WTC11 (cell line): ENCODE results near the gene ATF4. TPM values are rescaled to one million over a fixed set of nuclear protein-coding genes. Genes with fewer than 3 reads are reported as not detected.

ENCODE experiments used
- ATAC-seq: fragments of 200-7000 bp; cut with Tn5 transposase; 2 replicates; pipeline ENCODE4 v1.10.0; 2021; ENCODE audit warnings: mild to moderate bottlenecking, moderate library complexity
- CTCF ChIA-PET: fragments of 300-600 bp; sonication (Branson Sonifier 250); formaldehyde crosslinking; loops from one replicate; lab custom pipeline; 2021; ENCODE audit warnings: antibody characterized with exemption; lab: Charles Lee
- POLR2A ChIA-PET: fragments of 350-600 bp; sonication (Branson Sonifier 250); formaldehyde crosslinking; loops from one replicate; lab custom pipeline; 2021; ENCODE audit warnings: antibody characterized with exemption; lab: Charles Lee
- DNase-seq: peaks from one replicate; pipeline ENCODE4 v3.0.0; 2021; ENCODE audit warnings: low spot score
- H3K27ac Mint-ChIP-seq: 2 replicates; pipeline ENCODE4 v1.8.0; 2021; ENCODE audit warnings: mixed read lengths
- H3K27me3 Mint-ChIP-seq: 2 replicates; pipeline ENCODE4 v1.8.0; 2021; ENCODE audit warnings: low read depth, mild to moderate bottlenecking, moderate library complexity, mixed read lengths
- H3K36me3 Mint-ChIP-seq: 2 replicates; pipeline ENCODE4 v1.8.0; 2021; ENCODE audit warnings: mixed read lengths
- H3K4me1 Mint-ChIP-seq: 2 replicates; pipeline ENCODE4 v1.8.0; 2022; ENCODE audit warnings: mixed read lengths
- H3K4me3 Mint-ChIP-seq: 2 replicates; pipeline ENCODE4 v1.8.0; 2021; ENCODE audit warnings: mild to moderate bottlenecking, moderate library complexity, mixed read lengths
- H3K9me3 Mint-ChIP-seq: 2 replicates; pipeline ENCODE4 v1.8.0; 2021; ENCODE audit warnings: mixed read lengths
- ATF3 ChIP-seq: sonication (generic); formaldehyde crosslinking; conservative IDR thresholded peaks from 2 replicates; pipeline ENCODE4 v1.8.1; 2022; ENCODE audit warnings: mild to moderate bottlenecking, missing genetic modification reagents
- CDX4 ChIP-seq: fragments of 250-450 bp; sonication (Bioruptor Pico); IDR thresholded peaks from 2 replicates; pipeline ENCODE4 v1.9.0; 2021; ENCODE audit warnings: moderate library complexity, mild to moderate bottlenecking, inconsistent platforms, borderline replicate concordance
- GABPB1 ChIP-seq: sonication (generic); formaldehyde crosslinking; IDR thresholded peaks from 2 replicates; pipeline ENCODE4 v1.8.1; 2023; ENCODE audit warnings: mild to moderate bottlenecking, missing genetic modification reagents
- IRF2 ChIP-seq: sonication (generic); formaldehyde crosslinking; IDR thresholded peaks from 2 replicates; pipeline ENCODE4 v1.8.0; 2022; ENCODE audit warnings: low read depth, missing genetic modification reagents, borderline replicate concordance
- RORB ChIP-seq: fragments of 250-450 bp; sonication (Bioruptor Pico); IDR thresholded peaks from 2 replicates; pipeline ENCODE4 v1.9.0; 2021; ENCODE audit warnings: mild to moderate bottlenecking
- USF1 ChIP-seq: sonication (generic); formaldehyde crosslinking; IDR thresholded peaks from 2 replicates; pipeline ENCODE4 v1.8.0; 2022; ENCODE audit warnings: mild to moderate bottlenecking, missing genetic modification reagents
- USF2 ChIP-seq: sonication (generic); formaldehyde crosslinking; IDR thresholded peaks from 2 replicates; pipeline ENCODE4 v1.8.1; 2023; ENCODE audit warnings: mild to moderate bottlenecking, missing genetic modification reagents, moderate library complexity
- ZNF121 ChIP-seq: sonication (generic); formaldehyde crosslinking; IDR thresholded peaks from 2 replicates; pipeline ENCODE4 v1.8.0; 2023; ENCODE audit warnings: missing genetic modification reagents
- ZNF219 ChIP-seq: sonication (generic); formaldehyde crosslinking; IDR thresholded peaks from 2 replicates; pipeline ENCODE4 v1.8.0; 2023; ENCODE audit warnings: missing genetic modification reagents, mild to moderate bottlenecking, borderline replicate concordance
- ZNF281 ChIP-seq: sonication (generic); formaldehyde crosslinking; IDR thresholded peaks from 2 replicates; pipeline ENCODE4 v1.8.0; 2023; ENCODE audit warnings: mild to moderate bottlenecking, missing genetic modification reagents
- total RNA-seq: library from RNA; stranded (reverse); gene quantifications from 3 replicates; pipeline ENCODE4 v1.2.3, GENCODE V29; 2021
- TF ChIP-seq, protein P1 (sequence below): sonication (generic); formaldehyde crosslinking; IDR thresholded peaks from 2 replicates; pipeline ENCODE4 v1.8.0; 2022; ENCODE audit warnings: mild to moderate bottlenecking, missing genetic modification reagents
- TF ChIP-seq, protein P2 (sequence below): sonication (generic); formaldehyde crosslinking; IDR thresholded peaks from 2 replicates; pipeline ENCODE4 v1.8.0; 2023; ENCODE audit warnings: missing genetic modification reagents
- TF ChIP-seq, protein P3 (sequence below): fragments of 200-600 bp; IDR thresholded peaks from 2 replicates; pipeline ENCODE4 v1.8.0; 2022; ENCODE audit warnings: antibody characterized with exemption

Gene ATF4
- total RNA-seq, 1 experiment from 2014 or later, result 460 TPM

- TF ChIP-seq ZNF281 (no peak), CDX4 (CRISPR knock-in tag) (no peak), GABPB1 (no peak), ZNF219 (CRISPR knock-in tag) (no peak)
- TF ChIP-seq, protein P1, sequence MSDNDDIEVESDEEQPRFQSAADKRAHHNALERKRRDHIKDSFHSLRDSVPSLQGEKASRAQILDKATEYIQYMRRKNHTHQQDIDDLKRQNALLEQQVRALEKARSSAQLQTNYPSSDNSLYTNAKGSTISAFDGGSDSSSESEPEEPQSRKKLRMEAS (CRISPR knock-in tag), result no peak
- TF ChIP-seq, all 79 proteins: peak for 0
Observed at GRCh38 chr22:39537975-39538374, 17.6 kb downstream of the ATF4 start (continued).

GRCh38 chr22:39543095-39543494, 22.7 kb downstream of the ATF4 start:
- no peak overlapping the region for H3K27ac Mint-ChIP-seq
- POLR2A ChIA-PET, result no interaction called here
- DNase-seq (peak; percentile 74), ATAC-seq (peak; percentile 82)
- H3K4me1 Mint-ChIP-seq, result peaks cover 18% of the 10 kb centered on the region
- peaks cover 33% of the 10 kb centered on the region for H3K27me3 Mint-ChIP-seq
- TF ChIP-seq, protein P2, sequence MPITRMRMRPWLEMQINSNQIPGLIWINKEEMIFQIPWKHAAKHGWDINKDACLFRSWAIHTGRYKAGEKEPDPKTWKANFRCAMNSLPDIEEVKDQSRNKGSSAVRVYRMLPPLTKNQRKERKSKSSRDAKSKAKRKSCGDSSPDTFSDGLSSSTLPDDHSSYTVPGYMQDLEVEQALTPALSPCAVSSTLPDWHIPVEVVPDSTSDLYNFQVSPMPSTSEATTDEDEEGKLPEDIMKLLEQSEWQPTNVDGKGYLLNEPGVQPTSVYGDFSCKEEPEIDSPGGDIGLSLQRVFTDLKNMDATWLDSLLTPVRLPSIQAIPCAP (CRISPR knock-in tag), result no peak
- TF ChIP-seq, protein P3, sequence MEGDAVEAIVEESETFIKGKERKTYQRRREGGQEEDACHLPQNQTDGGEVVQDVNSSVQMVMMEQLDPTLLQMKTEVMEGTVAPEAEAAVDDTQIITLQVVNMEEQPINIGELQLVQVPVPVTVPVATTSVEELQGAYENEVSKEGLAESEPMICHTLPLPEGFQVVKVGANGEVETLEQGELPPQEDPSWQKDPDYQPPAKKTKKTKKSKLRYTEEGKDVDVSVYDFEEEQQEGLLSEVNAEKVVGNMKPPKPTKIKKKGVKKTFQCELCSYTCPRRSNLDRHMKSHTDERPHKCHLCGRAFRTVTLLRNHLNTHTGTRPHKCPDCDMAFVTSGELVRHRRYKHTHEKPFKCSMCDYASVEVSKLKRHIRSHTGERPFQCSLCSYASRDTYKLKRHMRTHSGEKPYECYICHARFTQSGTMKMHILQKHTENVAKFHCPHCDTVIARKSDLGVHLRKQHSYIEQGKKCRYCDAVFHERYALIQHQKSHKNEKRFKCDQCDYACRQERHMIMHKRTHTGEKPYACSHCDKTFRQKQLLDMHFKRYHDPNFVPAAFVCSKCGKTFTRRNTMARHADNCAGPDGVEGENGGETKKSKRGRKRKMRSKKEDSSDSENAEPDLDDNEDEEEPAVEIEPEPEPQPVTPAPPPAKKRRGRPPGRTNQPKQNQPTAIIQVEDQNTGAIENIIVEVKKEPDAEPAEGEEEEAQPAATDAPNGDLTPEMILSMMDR, result 0 out of 2 replicates have a peak, but pooled peaks have one; percentile 14
- TF ChIP-seq GABPB1 (no peak), USF2 (CRISPR knock-in tag) (peak; percentile 56), ZNF121 (CRISPR knock-in tag) (no peak), IRF2 (CRISPR knock-in tag) (no peak), USF1 (CRISPR knock-in tag) (peak; percentile 64; the same call in 1 of the 2 replicates), RORB (no peak), ATF3 (CRISPR knock-in tag) (no peak)
- TF ChIP-seq, protein P1 (CRISPR knock-in tag), result peak; percentile 16; the same call in 1 of the 2 replicates
- CTCF ChIA-PET, result interaction anchor here (0.6 to 1.7 kb wide), 41 partner anchors 9 to 1963 kb away, joined by 3 to 16 read pairs (median 3); partner anchors contain the start of genes ATF4, LGALS2 and MIEF1
- H3K4me3 Mint-ChIP-seq, result no peak overlapping the region
- H3K9me3 Mint-ChIP-seq, result no peaks in the 10 kb centered on the region
- H3K36me3 Mint-ChIP-seq, result no peaks in the 10 kb centered on the region
